MV-4-11 (cell line): ENCODE data around the gene SFXN4.
"Not testable (repeated sequence)": the region's sequence is repeated elsewhere in the genome, so short reads cannot be mapped to it uniquely, and the experiment has no call there.

Source experiments
- DNase-seq: peaks from one replicate; lab custom pipeline; 2025; lab: John Stamatoyannopoulos, UW

The SFXN4 gene

GRCh38 chr10:119139464-119140067 is 25.9 kb downstream of the SFXN4 start:
- peak; percentile 43 for DNase-seq

- DNase-seq, result peak; percentile 87
Observed at GRCh38 chr10:119138346-119139306, 26.9 kb downstream of the SFXN4 start.

DNA sequence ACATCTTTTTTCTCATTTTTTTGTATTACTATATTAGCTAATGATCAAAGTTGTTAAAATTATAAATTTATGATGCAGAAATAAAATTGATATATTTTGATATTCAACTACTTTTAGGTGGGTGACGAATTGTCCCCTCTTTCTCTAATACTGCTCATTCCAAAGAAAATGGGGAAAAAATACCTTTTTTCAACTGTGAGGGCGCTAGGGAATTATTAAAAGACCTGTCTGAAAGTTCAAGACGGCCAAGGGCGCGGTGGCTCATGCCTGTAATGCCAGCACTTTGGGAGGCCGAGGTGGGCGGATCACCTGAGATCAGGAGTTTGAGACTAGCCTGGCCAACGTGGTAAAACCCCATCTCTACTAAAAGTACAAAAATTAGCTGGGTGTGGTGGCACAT is 27.6 kb downstream of the SFXN4 start:
- not testable (repeated sequence) for DNase-seq

GRCh38 chr10:119136084-119136483 is 29.4 kb downstream of the SFXN4 start:
- no peak for DNase-seq

GRCh38 chr10:119135513-119135881 is 30.0 kb downstream of the SFXN4 start:
- DNase-seq, result peak; percentile 97

- DNase-seq, result peak; percentile 97
Observed at GRCh38 chr10:119133949-119134348, 31.6 kb downstream of the SFXN4 start.

GRCh38 chr10:119132521-119133345 is 32.8 kb downstream of the SFXN4 start:
- DNase-seq, result peak; percentile 21

DNA sequence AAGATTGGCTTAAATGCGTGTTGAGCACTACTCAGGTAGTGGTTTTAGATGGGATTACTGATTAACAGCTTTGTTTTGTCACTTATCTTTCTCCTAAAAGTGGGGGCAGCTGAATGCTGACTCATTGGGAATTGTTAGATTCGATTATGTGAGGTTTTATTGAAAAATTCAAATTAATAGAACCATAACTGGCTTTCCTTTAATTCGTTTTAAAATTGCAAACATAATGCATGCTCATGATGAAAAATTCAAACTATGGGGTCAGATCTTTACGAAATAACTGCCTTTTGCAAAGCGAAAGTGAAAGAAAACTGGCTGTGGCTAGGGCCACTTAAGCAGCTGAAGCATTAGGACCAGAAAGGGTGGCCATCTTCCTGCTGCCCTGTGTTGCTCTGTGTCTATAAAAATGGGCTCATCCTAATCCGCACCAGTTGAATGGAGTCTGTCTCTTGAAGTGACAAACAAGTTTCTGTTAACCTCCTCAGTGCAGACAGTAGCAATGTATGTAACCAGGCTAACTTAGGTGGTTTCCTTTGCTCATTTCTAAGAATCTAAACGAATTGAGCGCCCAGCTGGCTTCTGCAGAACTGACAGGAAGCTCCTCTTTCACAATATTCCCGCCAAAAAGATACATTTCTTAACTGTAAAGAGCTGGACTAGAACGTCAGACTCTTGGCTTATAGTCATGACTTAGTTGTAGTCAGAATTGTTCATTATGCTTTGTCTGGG is 33.8 kb downstream of the SFXN4 start:
- DNase-seq, result peak; percentile 100

GRCh38 chr10:119129721-119130120 is 35.8 kb downstream of the SFXN4 start:
- DNase-seq, result peak; percentile 39

DNA sequence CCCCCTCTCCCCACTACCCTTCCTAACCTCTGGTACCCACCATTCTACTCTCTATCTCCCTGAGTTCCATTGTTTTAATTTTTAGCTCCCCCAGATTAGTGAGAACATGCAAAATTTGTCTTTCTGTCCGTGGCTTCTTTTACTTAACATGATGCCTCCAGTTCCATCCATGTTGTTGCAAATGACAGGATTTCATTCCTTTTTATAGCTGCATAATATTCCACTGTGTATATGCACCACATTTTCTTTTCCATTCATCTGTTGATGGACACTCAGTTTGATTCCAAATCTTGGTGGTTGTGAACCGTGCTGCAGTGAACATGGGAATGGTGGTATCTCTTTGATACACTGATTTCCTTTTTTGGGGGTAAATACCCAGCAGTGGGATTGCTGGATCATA is 39.6 kb downstream of the SFXN4 start:
- no peak for DNase-seq

GRCh38 chr10:119120875-119121274 is 44.6 kb downstream of the SFXN4 start:
- no peak for DNase-seq

DNA sequence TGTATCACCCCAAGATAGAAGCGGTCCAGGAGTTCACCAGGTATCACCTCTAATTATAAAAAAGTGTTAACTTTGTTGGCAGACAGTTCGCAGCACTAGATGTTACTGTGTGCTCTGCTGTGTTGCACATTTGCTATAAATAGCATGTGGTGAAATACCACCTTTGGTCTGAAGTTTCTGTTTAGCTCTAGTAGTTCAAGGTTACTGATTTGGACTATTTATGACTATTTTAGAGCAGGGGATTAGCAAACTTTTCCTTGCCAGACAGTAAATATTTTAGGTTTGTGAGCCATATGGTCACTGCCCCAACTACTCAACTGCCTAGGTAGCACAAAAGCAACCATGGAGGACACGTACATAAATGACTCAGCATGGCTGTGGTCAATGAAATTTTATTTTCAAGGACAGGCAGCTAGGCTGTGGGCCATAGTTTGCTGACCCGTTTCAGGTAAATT is 45.1 kb downstream of the SFXN4 start:
- DNase-seq, result peak; percentile 42

DNA sequence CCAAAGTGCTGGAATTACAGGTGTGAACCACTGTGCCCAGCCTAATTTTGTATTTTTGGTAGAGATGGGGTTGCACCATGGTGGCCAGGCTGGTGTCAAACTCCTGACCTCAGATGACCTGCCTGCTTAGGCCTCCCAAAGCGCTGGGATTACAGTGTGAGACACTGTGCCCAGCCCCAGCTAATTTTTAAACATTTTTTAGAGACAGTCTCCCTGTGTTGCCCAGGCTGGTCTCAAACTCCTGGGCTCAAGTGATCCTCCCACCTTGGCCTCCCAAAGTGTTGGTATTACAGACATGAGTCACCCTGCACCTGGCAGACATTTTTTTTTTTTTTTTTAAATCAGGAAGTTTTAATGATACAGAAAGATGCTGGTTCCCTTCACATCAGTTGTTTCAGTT is 46.1 kb downstream of the SFXN4 start:
- peak; percentile 6 for DNase-seq

- DNase-seq, result no peak
Observed at GRCh38 chr10:119118231-119118630, 47.3 kb downstream of the SFXN4 start.

DNA sequence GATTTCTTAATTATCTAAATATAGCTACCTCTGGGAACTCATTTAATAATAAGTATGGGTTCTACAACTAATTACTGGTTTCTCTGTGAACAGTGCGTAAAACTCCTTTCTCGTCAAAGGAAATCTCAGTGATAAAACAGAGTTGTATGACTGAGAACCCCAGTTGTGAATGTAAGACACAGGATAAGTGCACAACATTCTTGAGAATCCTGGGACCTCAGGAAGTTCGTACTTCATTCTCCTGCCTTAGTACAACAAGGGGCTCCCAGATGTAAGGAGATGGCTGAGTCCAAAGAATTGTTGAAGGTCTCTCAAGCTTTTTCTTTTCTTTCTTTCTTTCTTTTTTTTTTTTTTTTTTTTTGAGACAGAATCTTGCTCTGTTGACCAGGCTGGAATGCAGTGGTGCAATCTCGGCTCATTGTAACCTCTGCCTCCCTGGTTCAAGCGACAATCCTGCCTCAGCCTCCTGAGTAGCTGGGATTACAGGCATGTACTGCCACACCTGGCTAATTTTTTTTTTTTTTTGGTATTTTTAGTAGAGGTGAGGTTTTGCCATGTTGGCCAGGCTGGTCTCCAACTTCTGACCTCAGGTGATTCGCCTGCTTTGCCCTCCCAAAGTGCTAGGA is 49.1 kb downstream of the SFXN4 start:
- DNase-seq, result no peak

GRCh38 chr10:119115926-119116325 is 49.6 kb downstream of the SFXN4 start:
- DNase-seq, result no peak

DNA sequence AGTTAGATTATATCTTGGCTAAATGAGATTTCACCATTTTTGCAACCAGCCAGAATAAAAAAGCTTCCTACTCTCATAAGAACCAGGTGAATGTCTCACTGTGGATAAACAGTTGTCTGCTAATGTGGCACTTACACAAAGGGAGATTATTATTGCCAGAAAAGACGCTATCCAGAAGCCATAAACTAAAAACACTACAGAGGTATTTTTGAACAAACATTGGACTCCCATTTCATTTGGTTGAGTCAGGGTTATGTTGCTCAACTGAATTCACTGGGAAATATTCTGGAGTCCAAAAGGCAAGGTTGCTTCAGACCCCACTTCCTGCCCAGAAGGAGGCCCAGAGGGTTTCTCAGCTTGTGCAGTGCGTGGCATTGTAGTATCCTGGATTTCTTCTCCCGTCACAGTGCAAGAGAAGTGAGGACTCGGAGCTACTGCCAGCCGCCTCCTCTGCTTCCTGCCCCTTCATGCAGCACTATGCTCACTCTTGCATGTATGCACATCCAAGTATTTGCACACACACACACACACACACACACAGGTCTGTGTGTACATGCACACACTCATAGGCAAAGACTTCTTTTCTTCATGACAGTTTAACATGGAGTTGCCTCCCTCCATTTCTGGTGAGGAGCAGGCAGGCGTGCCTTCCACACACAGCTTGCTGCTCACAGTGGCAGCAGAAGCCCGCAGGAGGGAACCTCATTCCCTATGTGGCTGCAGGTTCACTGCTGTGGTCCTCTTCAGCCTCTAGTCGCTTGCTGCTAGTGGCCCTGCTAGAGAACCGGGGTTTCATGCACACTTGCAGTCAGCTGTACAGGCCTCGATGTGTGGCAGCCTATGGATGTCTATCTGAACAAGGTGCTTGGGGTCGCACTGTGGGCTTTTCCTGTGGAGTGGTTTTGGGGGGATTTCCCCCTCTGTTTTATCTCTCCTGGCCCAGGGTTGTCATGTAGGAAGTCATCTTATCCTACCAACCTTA is 51.5 kb downstream of the SFXN4 start:
- peak; percentile 84 for DNase-seq

GRCh38 chr10:119112056-119112455 is 53.5 kb downstream of the SFXN4 start:
- peak; percentile 58 for DNase-seq

- peak; percentile 65 for DNase-seq
Observed at GRCh38 chr10:119107771-119108170, 57.7 kb downstream of the SFXN4 start.

- not testable (repeated sequence) for DNase-seq
Observed at GRCh38 chr10:119107106-119107505, 58.4 kb downstream of the SFXN4 start.
